ENCODE data around the gene SIGLEC1.

SIGLEC1 gene

DNA sequence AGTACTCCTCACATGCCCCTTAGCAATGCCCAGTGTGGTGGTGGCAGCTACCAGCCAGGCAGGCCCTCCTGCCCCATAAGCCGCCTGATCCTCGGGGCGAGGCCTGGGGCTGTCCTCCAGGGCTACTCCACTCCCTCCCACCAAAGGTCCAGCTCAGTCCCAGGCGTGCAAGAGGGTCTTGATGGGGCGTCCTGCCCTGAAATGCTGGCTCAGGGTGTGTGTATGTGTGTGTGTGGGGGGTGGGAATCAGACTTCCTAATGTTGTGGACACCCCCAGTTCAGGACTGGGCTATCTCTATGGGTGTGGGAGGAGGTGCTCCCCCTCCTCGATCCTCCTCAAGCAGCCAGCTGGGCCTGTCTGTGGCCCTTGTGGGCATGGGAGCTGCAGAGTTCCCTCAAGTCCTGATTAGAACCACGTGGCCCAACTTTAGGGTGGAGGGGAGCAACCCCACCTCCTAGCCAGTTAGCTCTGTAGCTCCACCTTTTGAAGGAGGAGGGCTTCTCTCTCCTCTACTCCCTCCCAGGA is 27.6 kb upstream of the SIGLEC1 start:
- Histone ChIP-seq H3K4me2 (ENCODE audit: low read length) (no peak overlapping the region), H4K20me1 (ENCODE audit: control insufficient read depth, insufficient read depth, low read depth, low read length) (no peaks in the 10 kb centered on the region), H3K27ac (ENCODE audit: low read depth, low read length) (no peak overlapping the region), H3K79me2 (ENCODE audit: control insufficient read depth, low read length) (no peaks in the 10 kb centered on the region), H3K9me3 (ENCODE audit: control insufficient read depth, insufficient read depth, low read length) (no peaks in the 10 kb centered on the region), H3K4me1 (ENCODE audit: control insufficient read depth, low read length) (no peaks in the 10 kb centered on the region), H3K36me3 (ENCODE audit: control insufficient read depth, low read length) (no peaks in the 10 kb centered on the region), H3K9me2 (replicated peaks; ENCODE audit: control insufficient read depth, low read length) (no peaks in the 10 kb centered on the region), H3K27me3 (ENCODE audit: control insufficient read depth, low read length) (peaks cover 16% of the 10 kb centered on the region; the same call in 1 of the 2 replicates), H3F3A (ENCODE audit: control insufficient read depth, insufficient read depth) (no peaks in the 10 kb centered on the region; the same call in 1 of the 2 replicates), H3K4me3 (ENCODE audit: low read length) (no peak overlapping the region)
- TF ChIP-seq EZH2phosphoT487 (IDR thresholded peaks at IDR 0.05; ENCODE audit: borderline replicate concordance, low read length): no peak
- TF ChIP-seq, protein P1, sequence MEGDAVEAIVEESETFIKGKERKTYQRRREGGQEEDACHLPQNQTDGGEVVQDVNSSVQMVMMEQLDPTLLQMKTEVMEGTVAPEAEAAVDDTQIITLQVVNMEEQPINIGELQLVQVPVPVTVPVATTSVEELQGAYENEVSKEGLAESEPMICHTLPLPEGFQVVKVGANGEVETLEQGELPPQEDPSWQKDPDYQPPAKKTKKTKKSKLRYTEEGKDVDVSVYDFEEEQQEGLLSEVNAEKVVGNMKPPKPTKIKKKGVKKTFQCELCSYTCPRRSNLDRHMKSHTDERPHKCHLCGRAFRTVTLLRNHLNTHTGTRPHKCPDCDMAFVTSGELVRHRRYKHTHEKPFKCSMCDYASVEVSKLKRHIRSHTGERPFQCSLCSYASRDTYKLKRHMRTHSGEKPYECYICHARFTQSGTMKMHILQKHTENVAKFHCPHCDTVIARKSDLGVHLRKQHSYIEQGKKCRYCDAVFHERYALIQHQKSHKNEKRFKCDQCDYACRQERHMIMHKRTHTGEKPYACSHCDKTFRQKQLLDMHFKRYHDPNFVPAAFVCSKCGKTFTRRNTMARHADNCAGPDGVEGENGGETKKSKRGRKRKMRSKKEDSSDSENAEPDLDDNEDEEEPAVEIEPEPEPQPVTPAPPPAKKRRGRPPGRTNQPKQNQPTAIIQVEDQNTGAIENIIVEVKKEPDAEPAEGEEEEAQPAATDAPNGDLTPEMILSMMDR (IDR thresholded peaks at IDR 0.05; ENCODE audit: low read depth, low read length, poor library complexity, severe bottlenecking): no peak

DNA sequence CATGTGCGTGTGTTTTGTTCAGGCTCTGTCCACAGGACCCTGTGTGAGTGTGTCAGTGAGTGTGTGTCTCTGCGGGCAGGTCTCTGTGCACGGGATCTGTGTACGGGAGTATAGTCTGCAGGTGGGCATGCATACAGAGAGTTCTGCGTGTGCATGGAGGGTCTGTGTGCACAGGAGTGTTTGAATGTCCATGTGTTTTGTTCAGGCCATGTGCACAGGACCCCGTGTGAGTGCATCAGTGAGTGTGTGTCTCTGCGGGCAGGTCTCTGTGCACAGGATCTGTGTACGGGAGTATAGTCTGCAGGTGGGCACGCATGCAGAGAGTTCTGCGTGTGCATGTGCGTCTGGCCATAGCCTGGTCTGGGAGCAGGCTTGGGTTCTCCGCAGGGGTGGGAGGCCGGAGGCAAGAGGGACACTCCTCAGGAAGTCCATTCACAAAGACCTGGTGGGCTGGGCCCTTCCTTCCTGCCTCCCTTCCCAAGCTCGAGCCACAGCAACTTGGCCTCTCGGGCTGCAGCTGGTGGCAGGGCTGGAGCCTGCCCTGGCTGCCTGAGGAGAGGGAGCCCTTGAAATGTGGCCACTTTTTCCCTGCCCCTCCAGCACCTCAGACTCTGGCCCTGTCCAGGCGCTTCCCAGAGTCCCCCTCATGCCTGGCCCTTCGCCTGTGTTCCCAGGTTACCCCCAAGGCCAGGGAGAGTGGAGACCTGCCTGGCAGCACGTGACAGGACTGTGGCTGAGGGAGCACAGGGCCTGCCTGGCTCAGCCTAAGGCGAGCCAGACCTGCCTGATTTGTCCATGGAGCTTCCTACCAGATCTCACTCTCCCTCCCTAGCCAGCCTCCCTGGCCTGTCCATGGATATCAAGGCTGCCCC is 26.9 kb upstream of the SIGLEC1 start:
- Histone ChIP-seq H3F3A (ENCODE audit: control insufficient read depth, insufficient read depth) (no peaks in the 10 kb centered on the region; the same call in 1 of the 2 replicates), H4K20me1 (ENCODE audit: control insufficient read depth, insufficient read depth, low read depth, low read length) (no peaks in the 10 kb centered on the region), H3K4me1 (ENCODE audit: control insufficient read depth, low read length) (no peaks in the 10 kb centered on the region), H3K27me3 (ENCODE audit: control insufficient read depth, low read length) (peaks cover 13% of the 10 kb centered on the region; the same call in 1 of the 2 replicates), H3K79me2 (ENCODE audit: control insufficient read depth, low read length) (no peaks in the 10 kb centered on the region), H3K9me2 (replicated peaks; ENCODE audit: control insufficient read depth, low read length) (no peaks in the 10 kb centered on the region), H3K4me2 (ENCODE audit: low read length) (no peak overlapping the region), H3K27ac (ENCODE audit: low read depth, low read length) (no peak overlapping the region), H3K9me3 (ENCODE audit: control insufficient read depth, insufficient read depth, low read length) (no peaks in the 10 kb centered on the region), H3K36me3 (ENCODE audit: control insufficient read depth, low read length) (no peaks in the 10 kb centered on the region), H3K4me3 (ENCODE audit: low read length) (no peak overlapping the region)
- TF ChIP-seq, protein P1 (IDR thresholded peaks at IDR 0.05; ENCODE audit: low read depth, low read length, poor library complexity, severe bottlenecking): no peak
- no peak for TF ChIP-seq EZH2phosphoT487 (IDR thresholded peaks at IDR 0.05; ENCODE audit: borderline replicate concordance, low read length)

DNA sequence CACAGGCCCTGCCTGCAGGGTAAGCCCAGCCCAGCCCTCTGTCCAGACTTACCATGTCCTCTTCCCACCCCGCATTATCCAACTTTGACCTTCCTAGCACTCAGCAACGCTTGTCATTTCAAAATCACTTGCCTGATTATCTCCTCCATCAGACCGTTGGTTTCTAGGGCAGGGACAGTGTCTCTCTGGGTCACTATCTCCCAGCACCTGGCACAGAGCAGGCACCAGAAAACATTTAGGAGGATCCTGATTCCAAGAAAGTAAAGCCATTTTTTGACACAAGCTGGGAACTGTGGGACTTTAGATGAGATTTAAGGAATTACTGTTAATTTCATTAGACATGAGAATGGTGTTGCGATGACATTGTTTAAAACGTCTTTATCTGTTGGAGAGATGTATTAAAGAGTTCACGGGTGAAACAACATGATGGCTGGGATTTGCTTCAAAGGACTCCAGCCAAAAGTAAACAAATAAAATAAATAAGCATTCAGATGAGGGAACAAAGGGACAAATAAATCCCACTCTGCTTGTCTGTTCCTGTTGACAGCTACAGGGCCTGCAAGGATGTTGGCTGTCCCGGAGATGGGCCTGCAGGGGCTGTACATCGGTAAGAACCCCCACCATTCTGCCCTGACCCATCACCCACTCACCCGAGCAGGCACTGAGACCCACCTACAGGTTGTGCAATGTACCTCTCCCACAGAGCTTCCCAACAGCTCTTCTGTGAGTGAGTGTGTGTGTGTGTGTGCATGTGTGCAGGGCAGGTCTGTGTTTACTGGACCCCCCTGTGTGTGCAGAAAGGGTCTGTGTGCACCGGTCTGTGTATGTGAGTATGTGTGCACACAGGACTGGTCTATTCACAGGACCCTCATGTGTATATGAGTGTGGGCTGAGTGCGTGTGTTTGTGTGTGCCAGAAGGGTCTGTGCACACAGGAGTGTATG is 26.0 kb upstream of the SIGLEC1 start:
- TF ChIP-seq, protein P1 (IDR thresholded peaks at IDR 0.05; ENCODE audit: low read depth, low read length, poor library complexity, severe bottlenecking): no peak
- no peak for TF ChIP-seq EZH2phosphoT487 (IDR thresholded peaks at IDR 0.05; ENCODE audit: borderline replicate concordance, low read length)
- H4K20me1 ChIP-seq (ENCODE audit: control insufficient read depth, insufficient read depth, low read depth, low read length): no peaks in the 10 kb centered on the region
- peaks cover 9% of the 10 kb centered on the region; the same call in 1 of the 2 replicates for H3K27me3 ChIP-seq (ENCODE audit: control insufficient read depth, low read length)
- H3K36me3 ChIP-seq (ENCODE audit: control insufficient read depth, low read length): no peaks in the 10 kb centered on the region
- H3K4me2 ChIP-seq (ENCODE audit: low read length): no peak overlapping the region
- H3K4me1 ChIP-seq (ENCODE audit: control insufficient read depth, low read length): no peaks in the 10 kb centered on the region
- H3K27ac ChIP-seq (ENCODE audit: low read depth, low read length): no peak overlapping the region
- H3F3A ChIP-seq (ENCODE audit: control insufficient read depth, insufficient read depth): no peaks in the 10 kb centered on the region
- no peaks in the 10 kb centered on the region for H3K79me2 ChIP-seq (ENCODE audit: control insufficient read depth, low read length)
- no peak overlapping the region for H3K4me3 ChIP-seq (ENCODE audit: low read length)
- no peaks in the 10 kb centered on the region for H3K9me3 ChIP-seq (ENCODE audit: control insufficient read depth, insufficient read depth, low read length)
- H3K9me2 ChIP-seq (replicated peaks; ENCODE audit: control insufficient read depth, low read length): no peaks in the 10 kb centered on the region
